ENCODE measurements around the gene RRAS. TPM values are rescaled to one million over a fixed set of nuclear protein-coding genes. Genes with fewer than 3 reads are reported as not detected.

Gene RRAS
- total and polyA plus RNA-seq, 2 donors from 2014 or later, result 92.3 to 140 TPM

DNA sequence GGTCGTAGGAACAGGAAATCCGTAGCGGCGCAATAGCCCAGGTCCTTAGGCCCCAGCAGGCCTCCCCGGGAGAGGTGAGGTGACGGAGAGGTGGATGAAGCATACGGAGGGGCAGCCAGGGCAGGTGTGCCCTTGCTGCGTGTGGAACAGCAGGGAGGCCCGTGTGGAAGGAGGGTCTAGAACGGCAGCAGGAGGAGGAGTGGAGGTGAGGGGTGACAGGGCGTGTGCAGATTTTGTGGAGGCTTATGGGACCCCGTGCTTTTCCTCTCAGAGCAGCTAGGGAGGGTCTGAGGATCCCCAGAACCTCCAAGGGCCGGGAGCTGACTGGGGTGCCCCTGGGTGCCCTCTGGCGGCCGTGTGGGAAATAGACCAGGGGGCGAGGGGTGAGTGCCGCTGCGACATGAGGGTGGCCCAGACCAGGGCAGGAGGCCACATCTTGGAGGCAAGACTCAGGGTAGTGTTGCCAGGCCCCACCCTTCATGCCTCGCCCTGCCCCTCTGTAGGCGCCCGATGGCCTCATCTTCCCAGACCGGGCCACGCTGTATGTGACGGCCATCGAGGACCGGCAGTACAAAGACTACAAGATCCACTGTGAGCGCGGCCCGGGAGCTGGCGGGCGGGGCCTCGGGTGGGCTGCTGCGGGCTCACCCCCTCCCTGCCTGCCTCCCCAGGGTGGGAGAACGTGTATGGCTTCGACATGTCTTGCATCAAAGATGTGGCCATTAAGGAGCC lies 44.5 kb upstream of the RRAS start:
- TF ChIP-seq, protein P1, sequence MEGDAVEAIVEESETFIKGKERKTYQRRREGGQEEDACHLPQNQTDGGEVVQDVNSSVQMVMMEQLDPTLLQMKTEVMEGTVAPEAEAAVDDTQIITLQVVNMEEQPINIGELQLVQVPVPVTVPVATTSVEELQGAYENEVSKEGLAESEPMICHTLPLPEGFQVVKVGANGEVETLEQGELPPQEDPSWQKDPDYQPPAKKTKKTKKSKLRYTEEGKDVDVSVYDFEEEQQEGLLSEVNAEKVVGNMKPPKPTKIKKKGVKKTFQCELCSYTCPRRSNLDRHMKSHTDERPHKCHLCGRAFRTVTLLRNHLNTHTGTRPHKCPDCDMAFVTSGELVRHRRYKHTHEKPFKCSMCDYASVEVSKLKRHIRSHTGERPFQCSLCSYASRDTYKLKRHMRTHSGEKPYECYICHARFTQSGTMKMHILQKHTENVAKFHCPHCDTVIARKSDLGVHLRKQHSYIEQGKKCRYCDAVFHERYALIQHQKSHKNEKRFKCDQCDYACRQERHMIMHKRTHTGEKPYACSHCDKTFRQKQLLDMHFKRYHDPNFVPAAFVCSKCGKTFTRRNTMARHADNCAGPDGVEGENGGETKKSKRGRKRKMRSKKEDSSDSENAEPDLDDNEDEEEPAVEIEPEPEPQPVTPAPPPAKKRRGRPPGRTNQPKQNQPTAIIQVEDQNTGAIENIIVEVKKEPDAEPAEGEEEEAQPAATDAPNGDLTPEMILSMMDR (IDR thresholded peaks at IDR 0.05; ENCODE audit: borderline replicate concordance, extremely low read depth, insufficient read depth), result no peak
- Histone ChIP-seq H3K27me3 (ENCODE audit: control insufficient read depth, insufficient read depth, low read length) (no peaks in the 10 kb centered on the region), H3K4me3 (ENCODE audit: low read length in 3 of 3) (no peak overlapping the region), H3K36me3 (ENCODE audit: control insufficient read depth in 2 of 3, insufficient read depth in 3 of 3, low read length in 3 of 3) (peaks cover 0 to 24% (median 22%) of the 10 kb centered on the region in 3 donors), H3K9ac (ENCODE audit: low read length in 3 of 3) (no peak overlapping the region), H3K4me1 (ENCODE audit: control insufficient read depth in 2 of 3, insufficient read depth in 2 of 3, low read depth in 1 of 3, low read length in 3 of 3) (peaks cover 0 to 17% (median 6%) of the 10 kb centered on the region in 3 donors), H3K27ac (ENCODE audit: low read depth in 2 of 2, low read length in 2 of 2) (no peak overlapping the region), H3K9me3 (ENCODE audit: control insufficient read depth in 2 of 3, insufficient read depth in 1 of 3, low read length in 3 of 3) (no peaks in the 10 kb centered on the region)
- FAIRE-seq, result no peak
- intact Hi-C loops (cut with DNase I), result no loop called here
- DNase-seq, result peak in 1 of 5 donors; percentile 4

GRCh38 chr19:49683814-49684250 lies 43.9 kb upstream of the RRAS start:
- intact Hi-C loops (cut with DNase I), result no loop called here

GRCh38 chr19:49682274-49682673 lies 42.3 kb upstream of the RRAS start:
- FAIRE-seq, result no peak

More at GRCh38 chr19:49683814-49684250, 43.9 kb upstream of the RRAS start:
- Histone ChIP-seq H3K9me3 (ENCODE audit: control insufficient read depth in 2 of 3, insufficient read depth in 1 of 3, low read length in 3 of 3) (no peaks in the 10 kb centered on the region), H3K27me3 (ENCODE audit: control insufficient read depth, insufficient read depth, low read length) (no peaks in the 10 kb centered on the region), H3K4me1 (ENCODE audit: control insufficient read depth in 2 of 3, insufficient read depth in 2 of 3, low read depth in 1 of 3, low read length in 3 of 3) (peaks cover 0 to 13% (median 6%) of the 10 kb centered on the region in 3 donors), H3K36me3 (ENCODE audit: control insufficient read depth in 2 of 3, insufficient read depth in 3 of 3, low read length in 3 of 3) (peaks cover 0 to 24% (median 22%) of the 10 kb centered on the region in 3 donors), H3K9ac (ENCODE audit: low read length in 3 of 3) (no peak overlapping the region), H3K27ac (ENCODE audit: low read depth in 2 of 2, low read length in 2 of 2) (no peak overlapping the region), H3K4me3 (ENCODE audit: low read length in 3 of 3) (no peak overlapping the region)
- FAIRE-seq, result no peak
- TF ChIP-seq, protein P1 (IDR thresholded peaks at IDR 0.05; ENCODE audit: borderline replicate concordance, extremely low read depth, insufficient read depth), result no peak
- peak in 1 of 5 donors; percentile 0 for DNase-seq

More at GRCh38 chr19:49682274-49682673, 42.3 kb upstream of the RRAS start:
- Histone ChIP-seq H3K9ac (ENCODE audit: low read length in 3 of 3) (no peak overlapping the region), H3K4me1 (ENCODE audit: control insufficient read depth in 2 of 3, insufficient read depth in 2 of 3, low read depth in 1 of 3, low read length in 3 of 3) (peaks cover 0 to 17% (median 6%) of the 10 kb centered on the region in 3 donors), H3K9me3 (ENCODE audit: control insufficient read depth in 2 of 3, insufficient read depth in 1 of 3, low read length in 3 of 3) (no peaks in the 10 kb centered on the region), H3K36me3 (ENCODE audit: control insufficient read depth in 2 of 3, insufficient read depth in 3 of 3, low read length in 3 of 3) (peaks cover 0 to 24% (median 19%) of the 10 kb centered on the region in 3 donors), H3K27ac (ENCODE audit: low read depth in 2 of 2, low read length in 2 of 2) (no peak overlapping the region), H3K27me3 (ENCODE audit: control insufficient read depth, insufficient read depth, low read length) (no peaks in the 10 kb centered on the region), H3K4me3 (ENCODE audit: low read length in 3 of 3) (no peak overlapping the region)
- DNase-seq, result no peak
- TF ChIP-seq, protein P1 (IDR thresholded peaks at IDR 0.05; ENCODE audit: borderline replicate concordance, extremely low read depth, insufficient read depth), result no peak
- intact Hi-C loops (cut with DNase I), result no loop called here

Measured in kidney (tissue), 14 donors.